GM12874 (cell line): Measurements from ENCODE around the gene CHI3L2.

Source experiments
- CTCF ChIP-seq: IDR thresholded peaks from 2 replicates; pipeline ENCODE4 v1.5.1; 2011; ENCODE audit warnings: low read depth, mild to moderate bottlenecking, control low read depth, low read length, moderate library complexity; ENCODE audit not compliant: insufficient read depth

CHI3L2 gene

GRCh38 chr1:111280267-111280666 lies 52.8 kb downstream of the CHI3L2 start:
- TF ChIP-seq CTCF: no peak

DNA sequence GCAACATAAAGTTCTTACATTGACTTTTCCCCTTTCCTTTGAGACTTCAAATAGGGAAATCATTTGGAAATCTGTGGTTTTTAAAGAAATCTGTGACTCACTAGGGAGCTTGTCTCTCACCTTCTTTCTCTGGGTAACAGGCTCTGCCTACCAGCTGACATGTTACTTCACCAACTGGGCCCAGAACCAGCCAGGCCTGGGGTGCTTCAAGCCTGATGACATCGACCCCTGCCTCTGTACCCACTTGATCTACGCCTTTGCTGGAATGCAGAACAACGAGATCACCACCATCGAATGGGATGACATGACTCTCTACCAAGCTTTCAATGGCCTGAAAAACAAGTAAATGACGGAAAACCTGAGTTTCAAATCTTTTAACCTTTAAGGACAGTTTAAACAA lies 53.9 kb downstream of the CHI3L2 start:
- TF ChIP-seq CTCF: no peak

- TF ChIP-seq CTCF: no peak
These were observed 56.3 kb downstream of the CHI3L2 start for GRCh38 chr1:111283838-111284237.

- no peak for TF ChIP-seq CTCF
These were observed 58.4 kb downstream of the CHI3L2 start for GRCh38 chr1:111285879-111286278.

DNA sequence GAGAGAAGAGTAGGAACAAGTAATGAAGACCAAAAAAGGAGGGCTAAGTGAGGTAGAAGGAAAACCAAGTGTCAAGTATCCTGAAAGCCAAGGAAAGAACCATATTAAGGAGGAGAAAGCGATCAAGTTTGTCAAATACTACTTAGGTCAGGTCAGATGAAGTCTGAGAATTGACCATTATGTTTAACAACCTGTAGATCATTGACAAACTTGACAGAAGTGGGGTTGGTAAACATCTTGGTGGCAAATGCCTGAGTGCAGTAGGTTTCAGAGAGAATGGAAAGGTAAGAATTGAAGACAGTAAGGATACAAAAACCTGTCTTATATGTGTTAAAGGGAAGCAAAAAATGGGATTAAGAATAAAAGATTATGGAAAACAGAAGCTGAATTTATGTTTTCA lies 59.4 kb downstream of the CHI3L2 start:
- TF ChIP-seq CTCF: no peak

GRCh38 chr1:111289371-111289770 lies 61.9 kb downstream of the CHI3L2 start:
- no peak for TF ChIP-seq CTCF

DNA sequence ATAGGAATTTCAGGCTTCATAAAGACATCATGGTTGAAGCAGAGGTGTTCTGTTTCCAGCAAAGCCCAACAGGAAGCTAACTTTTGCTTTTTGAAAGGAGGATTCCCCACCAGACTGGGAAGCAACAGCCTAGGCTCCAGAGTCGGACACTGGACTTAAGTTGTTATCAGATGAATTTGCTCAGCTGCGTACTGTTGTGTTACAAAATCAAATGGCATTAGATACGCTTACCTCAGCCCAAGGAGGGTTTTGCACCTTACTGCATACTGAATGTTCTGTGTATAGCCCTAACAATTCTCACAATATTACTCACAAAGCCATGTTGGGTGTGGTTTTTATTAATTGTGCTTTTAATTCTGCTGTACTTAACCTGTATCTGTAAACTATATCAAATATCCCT lies 62.6 kb downstream of the CHI3L2 start:
- TF ChIP-seq CTCF: no peak

DNA sequence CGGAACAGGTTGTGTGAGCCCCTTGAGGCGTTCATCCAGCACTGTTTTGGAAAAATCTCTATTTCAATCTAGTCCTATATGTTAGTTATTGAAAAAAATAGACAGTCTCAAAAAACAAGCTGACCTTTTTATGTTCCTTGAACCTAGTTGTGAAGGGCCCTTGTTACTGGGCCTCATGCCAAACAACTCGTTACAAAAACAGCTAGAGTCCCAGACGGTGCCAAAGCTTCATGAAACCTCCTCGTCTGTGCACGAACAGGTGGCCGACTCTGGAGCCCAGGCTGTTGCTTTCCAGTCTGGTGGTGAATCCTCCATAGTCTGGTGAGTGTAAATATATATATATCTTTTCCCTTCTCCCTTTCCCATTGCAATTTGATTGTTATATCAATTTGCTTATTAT lies 63.1 kb downstream of the CHI3L2 start, which contains the start of gene CHIA:
Gene CHIA, plus strand, starts transcription at position 222 of the 400 bp plus-strand sequence. CDS start 19,617 bp downstream, outside the sequence.
- TF ChIP-seq CTCF: no peak
